HepG2 (cell line): ENCODE data around the gene MEPCE. TPM values are rescaled to one million over a fixed set of nuclear protein-coding genes. Genes with fewer than 3 reads are reported as not detected.

Source experiments
- ATAC-seq: fragments of 200-7000 bp; cut with Tn5 transposase; 3 replicates; pipeline ENCODE4 v1.9.1; 2020; ENCODE audit warnings: mild to moderate bottlenecking, moderate library complexity
- BruUV-seq: library from RNA; stranded (reverse); fragments of 400-500 nt; replicated peaks from 2 replicates; lab custom pipeline; 2021; lab: Mats Ljungman, UMichigan
- CTCF ChIA-PET: fragments of 300-600 bp; formaldehyde crosslinking; extraction: SDS; loops from one replicate; lab custom pipeline; 2021; ENCODE audit warnings: low total read pairs, inconsistent platforms, low intra/inter-chr PET ratio; lab: Yijun Ruan, JAX
- POLR2A ChIA-PET: fragments of 350-600 bp; sonication (Branson Sonifier 250); formaldehyde crosslinking; loops from one replicate; lab custom pipeline; 2020; ENCODE audit warnings: antibody characterized with exemption, inconsistent platforms; lab: Yijun Ruan, JAX
- DNase-seq: peaks from one replicate; pipeline ENCODE4 v3.0.0-alpha.2; 2015; ENCODE audit warnings: low spot score
- FAIRE-seq: peaks from 3 replicates; lab custom pipeline; 2011; peaks lifted over from hg19 to GRCh38; lab: Jason Lieb, UNC
- H2AFZ ChIP-seq: one replicate; pipeline ENCODE4 v1.6.1; 2011; ENCODE audit warnings: low read length, inconsistent platforms
- H3K27ac ChIP-seq: fragments of 300-600 bp; 3 replicates; pipeline ENCODE4 v1.8.0; 2011; ENCODE audit warnings: mixed run types, mild to moderate bottlenecking, mixed read lengths, low read length, inconsistent platforms; ENCODE audit not compliant: insufficient read depth; ENCODE audit errors: extremely low read length
- H3K27me3 ChIP-seq, 2 experiments: fragments of 200-600 bp in 1 of 2; 2 replicates in 1 of 2; 3 replicates in 1 of 2; pipeline versions ENCODE4 v1.6.0 to v1.8.0; 2011; ENCODE audit warnings: low read length in 2 of 2, mild to moderate bottlenecking in 2 of 2, moderate library complexity in 2 of 2, inconsistent platforms in 1 of 2; ENCODE audit not compliant: insufficient read depth in 2 of 2, control insufficient read depth in 1 of 2
- H3K36me3 ChIP-seq, 2 experiments: fragments of 200-600 bp in 1 of 2; replicated peaks in 1 of 2; 2 replicates in 1 of 2; 3 replicates in 1 of 2; pipeline versions ENCODE4 v1.5.1 to v1.8.0; 2011; ENCODE audit warnings: low read length in 2 of 2, inconsistent platforms in 1 of 2; ENCODE audit not compliant: insufficient read depth in 2 of 2, control insufficient read depth in 1 of 2
- H3K4me1 ChIP-seq: 2 replicates; pipeline ENCODE4 v1.5.1; 2012; ENCODE audit warnings: low read length, inconsistent platforms; ENCODE audit not compliant: insufficient read depth
- H3K4me2 ChIP-seq: 2 replicates; pipeline ENCODE4 v1.6.0; 2011; ENCODE audit warnings: low read depth, low read length, inconsistent platforms
- H3K4me3 ChIP-seq, 3 experiments: fragments of 200-600 bp in 1 of 3; sonication (generic), shearing (Covaris generic) in 1 of 3; replicated peaks in 1 of 3; 2 replicates each; pipeline ENCODE4 v1.5.1; 2011 to 2016; ENCODE audit warnings: low read length in 3 of 3, inconsistent platforms in 2 of 3, low read depth in 2 of 3, mild to moderate bottlenecking in 2 of 3, control low read depth in 1 of 3, mixed read lengths in 1 of 3; ENCODE audit not compliant: insufficient read depth in 1 of 3
- H3K79me2 ChIP-seq: one replicate; pipeline ENCODE4 v1.6.1; 2011; ENCODE audit warnings: low read length, inconsistent platforms; ENCODE audit not compliant: insufficient read depth
- H3K9ac ChIP-seq: 2 replicates; pipeline ENCODE4 v1.6.0; 2011; ENCODE audit warnings: mild to moderate bottlenecking, low read depth, low read length, inconsistent platforms; ENCODE audit not compliant: insufficient read depth
- H3K9me3 ChIP-seq: 2 replicates; pipeline ENCODE4 v1.5.1; 2012; ENCODE audit warnings: mild to moderate bottlenecking, low read length
- H4K20me1 ChIP-seq: 2 replicates; pipeline ENCODE4 v1.6.0; 2011; ENCODE audit warnings: inconsistent platforms, mild to moderate bottlenecking, low read length, moderate library complexity; ENCODE audit not compliant: insufficient read depth
- DNMT3B ChIP-seq: conservative IDR thresholded peaks from 2 replicates; pipeline ENCODE4 v1.6.1; 2016; ENCODE audit warnings: missing biosample characterization, control low read depth
- RNF2 ChIP-seq: fragments of 450-650 bp; conservative IDR thresholded peaks from 2 replicates; pipeline ENCODE4 v1.6.1; 2016; ENCODE audit warnings: low read depth
- WGBS: methylation state at CpG from one replicate; pipeline ENCODE4 v1.1.6; 2017; ENCODE audit warnings: low lambda C conversion rate; 5-methylcytosine and 5-hydroxymethylcytosine counted together
- in situ Hi-C: cut with HindIII; loops from 2 replicates; pipeline ENCODE4 v1.10.0; 2017; ENCODE audit warnings: low pct_unique_long_range_greater_than_20kb; ENCODE audit not compliant: extremely low pct_ligation_motif_present
- intact Hi-C: fragments of 100-400 bp; cut with micrococcal nuclease; formaldehyde crosslinking; loops from one replicate; pipeline ENCODE4 v1.10.0; 2022; ENCODE audit not compliant: unreplicated experiment
- polyA plus RNA-seq, 8 experiments: library from polyadenylated mRNA; depleted of rRNA in 3 of 8; stranded (reverse) in 7 of 8; unstranded in 1 of 8; fragments of >200 nt; fragmentation: Illumina TruSeq in 4 of 8; extraction: Trizol in 4 of 8; gene quantifications; 2 replicates each; pipeline versions ENCODE4 v1.2.1 to v1.2.3, GENCODE V29; 2011 to 2016; ENCODE audit warnings: low read depth in 4 of 8, missing spikeins in 1 of 8, mixed read lengths in 1 of 8; ENCODE audit not compliant: insufficient read depth in 1 of 8
- total RNA-seq, 5 experiments: library from RNA; depleted of rRNA; stranded (reverse); fragments of >200 nt; fragmentation: Illumina TruSeq; extraction: Trizol; gene quantifications; 2 replicates each; pipeline ENCODE4 v1.2.3, GENCODE V29; 2016; ENCODE audit warnings: low read depth in 1 of 5
- TF ChIP-seq, protein P1 (sequence below): sonication (generic); formaldehyde crosslinking; IDR thresholded peaks from 2 replicates; pipeline ENCODE4 v1.8.0; 2022; ENCODE audit warnings: missing genetic modification reagents, mild to moderate bottlenecking, moderate library complexity, borderline replicate concordance
- TF ChIP-seq, protein P2 (sequence below): sonication (generic); formaldehyde crosslinking; IDR thresholded peaks from 2 replicates; pipeline ENCODE4 v1.5.0; 2020; ENCODE audit warnings: mild to moderate bottlenecking, missing genetic modification reagents, moderate library complexity
- TF ChIP-seq, protein P3 (sequence below): sonication (generic); formaldehyde crosslinking; IDR thresholded peaks from 2 replicates; pipeline ENCODE4 v1.8.1; 2022; ENCODE audit warnings: low read depth, mild to moderate bottlenecking, missing genetic modification reagents

MEPCE gene
- total and polyA plus RNA-seq, 2 of the 13 experiments (the other 11 are each of a cell fraction or from before 2014, with no cell fraction given): 12.3 to 26.0 TPM

DNA sequence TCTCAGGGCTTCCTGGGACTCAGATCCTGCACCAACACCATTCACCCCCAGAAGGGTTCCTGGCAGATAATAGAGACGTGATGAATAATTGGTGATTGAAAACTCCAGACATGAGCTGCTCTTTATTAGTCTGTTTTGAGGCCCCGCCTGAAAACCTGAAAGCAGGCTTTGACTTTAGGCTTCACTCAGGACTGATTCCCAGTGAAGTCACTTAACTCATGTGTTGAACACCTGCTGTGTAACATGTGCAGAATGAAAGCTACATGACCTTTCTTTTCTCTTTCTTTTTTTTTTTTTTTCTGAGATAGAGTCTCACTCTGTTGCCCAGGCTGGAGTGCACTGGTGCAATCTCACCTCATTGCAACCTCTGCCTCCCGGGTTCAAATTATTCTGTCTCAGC, 25.6 kb downstream of the MEPCE start (continued):
- TF ChIP-seq RNF2 (no peak), DNMT3B (CRISPR knock-in tag) (no peak)
- TF ChIP-seq, protein P1, sequence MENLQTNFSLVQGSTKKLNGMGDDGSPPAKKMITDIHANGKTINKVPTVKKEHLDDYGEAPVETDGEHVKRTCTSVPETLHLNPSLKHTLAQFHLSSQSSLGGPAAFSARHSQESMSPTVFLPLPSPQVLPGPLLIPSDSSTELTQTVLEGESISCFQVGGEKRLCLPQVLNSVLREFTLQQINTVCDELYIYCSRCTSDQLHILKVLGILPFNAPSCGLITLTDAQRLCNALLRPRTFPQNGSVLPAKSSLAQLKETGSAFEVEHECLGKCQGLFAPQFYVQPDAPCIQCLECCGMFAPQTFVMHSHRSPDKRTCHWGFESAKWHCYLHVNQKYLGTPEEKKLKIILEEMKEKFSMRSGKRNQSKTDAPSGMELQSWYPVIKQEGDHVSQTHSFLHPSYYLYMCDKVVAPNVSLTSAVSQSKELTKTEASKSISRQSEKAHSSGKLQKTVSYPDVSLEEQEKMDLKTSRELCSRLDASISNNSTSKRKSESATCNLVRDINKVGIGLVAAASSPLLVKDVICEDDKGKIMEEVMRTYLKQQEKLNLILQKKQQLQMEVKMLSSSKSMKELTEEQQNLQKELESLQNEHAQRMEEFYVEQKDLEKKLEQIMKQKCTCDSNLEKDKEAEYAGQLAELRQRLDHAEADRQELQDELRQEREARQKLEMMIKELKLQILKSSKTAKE (CRISPR knock-in tag): no peak

DNA sequence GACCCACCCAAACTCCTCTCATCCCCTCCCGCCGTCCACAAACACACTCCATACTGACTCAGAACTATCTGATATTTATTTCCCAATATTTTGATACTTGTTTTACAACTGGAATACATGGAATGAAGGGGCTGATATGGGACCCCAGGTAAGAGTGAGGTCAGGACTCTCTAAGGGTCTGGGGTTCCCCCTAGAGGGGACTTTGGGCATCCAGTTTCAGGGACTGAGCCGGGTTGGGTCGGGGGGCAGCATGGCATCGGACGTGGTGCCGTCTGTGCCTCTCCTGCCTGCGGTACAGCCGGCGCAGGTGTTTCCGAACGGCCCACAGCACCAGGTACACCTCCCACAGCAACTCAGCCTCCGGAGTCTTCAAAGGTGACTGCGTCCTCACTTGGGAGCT, 26.9 kb downstream of the MEPCE start:
- Histone ChIP-seq H3K36me3 (no peaks in the 10 kb centered on the region), H3K4me1 (peaks cover 21% of the 10 kb centered on the region), H3K27ac (no peak overlapping the region), H3K4me2 (no peak overlapping the region), H3K27me3 (peaks cover 0 to 17% of the 10 kb centered on the region in 2 experiments; a peak in 2 of 5 replicates), H3K79me2 (no peaks in the 10 kb centered on the region), H2AFZ (no peak overlapping the region), H3K9ac (no peak overlapping the region), H3K9me3 (no peaks in the 10 kb centered on the region), H4K20me1 (no peaks in the 10 kb centered on the region), H3K4me3 (no peak overlapping the region)
- in situ Hi-C loops (no loop called here), intact Hi-C loops (no loop called here)
- WGBS: 73% methylated on average over 6 of the region's 14 CpGs
- no TSS peak for BruUV-seq
- DNase-seq (no peak), FAIRE-seq (no peak), ATAC-seq (no peak)
- CTCF ChIA-PET: no interaction called here
- TF ChIP-seq, protein P2, sequence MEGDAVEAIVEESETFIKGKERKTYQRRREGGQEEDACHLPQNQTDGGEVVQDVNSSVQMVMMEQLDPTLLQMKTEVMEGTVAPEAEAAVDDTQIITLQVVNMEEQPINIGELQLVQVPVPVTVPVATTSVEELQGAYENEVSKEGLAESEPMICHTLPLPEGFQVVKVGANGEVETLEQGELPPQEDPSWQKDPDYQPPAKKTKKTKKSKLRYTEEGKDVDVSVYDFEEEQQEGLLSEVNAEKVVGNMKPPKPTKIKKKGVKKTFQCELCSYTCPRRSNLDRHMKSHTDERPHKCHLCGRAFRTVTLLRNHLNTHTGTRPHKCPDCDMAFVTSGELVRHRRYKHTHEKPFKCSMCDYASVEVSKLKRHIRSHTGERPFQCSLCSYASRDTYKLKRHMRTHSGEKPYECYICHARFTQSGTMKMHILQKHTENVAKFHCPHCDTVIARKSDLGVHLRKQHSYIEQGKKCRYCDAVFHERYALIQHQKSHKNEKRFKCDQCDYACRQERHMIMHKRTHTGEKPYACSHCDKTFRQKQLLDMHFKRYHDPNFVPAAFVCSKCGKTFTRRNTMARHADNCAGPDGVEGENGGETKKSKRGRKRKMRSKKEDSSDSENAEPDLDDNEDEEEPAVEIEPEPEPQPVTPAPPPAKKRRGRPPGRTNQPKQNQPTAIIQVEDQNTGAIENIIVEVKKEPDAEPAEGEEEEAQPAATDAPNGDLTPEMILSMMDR: peak; percentile 21
- TF ChIP-seq, protein P3, sequence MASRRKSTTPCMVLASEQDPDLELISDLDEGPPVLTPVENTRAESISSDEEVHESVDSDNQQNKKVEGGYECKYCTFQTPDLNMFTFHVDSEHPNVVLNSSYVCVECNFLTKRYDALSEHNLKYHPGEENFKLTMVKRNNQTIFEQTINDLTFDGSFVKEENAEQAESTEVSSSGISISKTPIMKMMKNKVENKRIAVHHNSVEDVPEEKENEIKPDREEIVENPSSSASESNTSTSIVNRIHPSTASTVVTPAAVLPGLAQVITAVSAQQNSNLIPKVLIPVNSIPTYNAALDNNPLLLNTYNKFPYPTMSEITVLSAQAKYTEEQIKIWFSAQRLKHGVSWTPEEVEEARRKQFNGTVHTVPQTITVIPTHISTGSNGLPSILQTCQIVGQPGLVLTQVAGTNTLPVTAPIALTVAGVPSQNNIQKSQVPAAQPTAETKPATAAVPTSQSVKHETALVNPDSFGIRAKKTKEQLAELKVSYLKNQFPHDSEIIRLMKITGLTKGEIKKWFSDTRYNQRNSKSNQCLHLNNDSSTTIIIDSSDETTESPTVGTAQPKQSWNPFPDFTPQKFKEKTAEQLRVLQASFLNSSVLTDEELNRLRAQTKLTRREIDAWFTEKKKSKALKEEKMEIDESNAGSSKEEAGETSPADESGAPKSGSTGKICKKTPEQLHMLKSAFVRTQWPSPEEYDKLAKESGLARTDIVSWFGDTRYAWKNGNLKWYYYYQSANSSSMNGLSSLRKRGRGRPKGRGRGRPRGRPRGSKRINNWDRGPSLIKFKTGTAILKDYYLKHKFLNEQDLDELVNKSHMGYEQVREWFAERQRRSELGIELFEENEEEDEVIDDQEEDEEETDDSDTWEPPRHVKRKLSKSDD (CRISPR knock-in tag): no peak
- POLR2A ChIA-PET: interaction anchor here (4.4 to 5.0 kb wide), 2 partner anchors 12 to 27 kb away, joined by 24 to 31 read pairs; partner anchors contain the start of genes MEPCE and ZCWPW1
